ENCODE results near the gene VOPP1.
"Not testable (repeated sequence)": the region's sequence is repeated elsewhere in the genome, so short reads cannot be mapped to it uniquely, and the experiment has no call there.

Gene VOPP1

GRCh38 chr7:55512635-55513191 is 59.6 kb downstream of the VOPP1 start:
- no peak for DNase-seq

GRCh38 chr7:55510621-55511020 is 61.7 kb downstream of the VOPP1 start:
- DNase-seq = no peak

DNA sequence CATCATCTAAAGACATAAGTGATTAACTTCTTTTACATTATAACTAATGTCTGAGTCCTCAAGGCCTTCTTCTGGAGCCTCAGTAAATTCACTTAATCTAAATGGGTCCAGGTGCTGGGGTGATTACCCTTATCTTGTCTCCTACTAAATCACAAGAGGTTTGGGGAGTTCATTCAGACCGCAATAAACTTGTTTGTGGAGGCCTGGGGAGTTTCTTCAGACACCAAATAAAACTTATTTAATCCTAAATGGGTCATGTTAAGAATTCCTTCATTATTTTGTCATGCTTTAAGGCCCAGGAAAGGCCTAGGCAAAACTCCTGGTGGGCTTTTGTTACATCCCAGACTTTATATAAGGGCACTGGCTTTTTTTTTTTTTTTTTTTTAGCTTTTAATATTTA is 62.1 kb downstream of the VOPP1 start:
- not testable (repeated sequence) for DNase-seq

DNA sequence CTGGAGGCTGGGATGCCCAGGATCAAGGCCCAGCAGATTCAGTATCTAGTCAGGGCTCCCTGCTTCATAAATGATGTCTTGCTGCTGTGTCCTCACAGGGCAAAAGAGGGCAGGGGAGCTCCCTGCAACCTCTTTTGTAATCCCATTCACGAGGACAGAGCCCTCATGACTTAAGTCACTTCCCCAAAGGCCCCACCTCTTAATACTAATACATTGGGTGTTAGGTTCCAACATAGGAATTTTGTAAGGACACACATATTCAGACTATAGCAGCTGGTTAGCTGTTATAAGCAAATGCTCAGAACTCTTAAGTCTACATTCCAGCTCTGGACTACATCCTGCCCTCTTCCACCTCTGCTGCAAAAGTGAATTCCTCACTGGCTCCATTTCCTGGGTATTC is 63.0 kb downstream of the VOPP1 start:
- DNase-seq = no peak

DNA sequence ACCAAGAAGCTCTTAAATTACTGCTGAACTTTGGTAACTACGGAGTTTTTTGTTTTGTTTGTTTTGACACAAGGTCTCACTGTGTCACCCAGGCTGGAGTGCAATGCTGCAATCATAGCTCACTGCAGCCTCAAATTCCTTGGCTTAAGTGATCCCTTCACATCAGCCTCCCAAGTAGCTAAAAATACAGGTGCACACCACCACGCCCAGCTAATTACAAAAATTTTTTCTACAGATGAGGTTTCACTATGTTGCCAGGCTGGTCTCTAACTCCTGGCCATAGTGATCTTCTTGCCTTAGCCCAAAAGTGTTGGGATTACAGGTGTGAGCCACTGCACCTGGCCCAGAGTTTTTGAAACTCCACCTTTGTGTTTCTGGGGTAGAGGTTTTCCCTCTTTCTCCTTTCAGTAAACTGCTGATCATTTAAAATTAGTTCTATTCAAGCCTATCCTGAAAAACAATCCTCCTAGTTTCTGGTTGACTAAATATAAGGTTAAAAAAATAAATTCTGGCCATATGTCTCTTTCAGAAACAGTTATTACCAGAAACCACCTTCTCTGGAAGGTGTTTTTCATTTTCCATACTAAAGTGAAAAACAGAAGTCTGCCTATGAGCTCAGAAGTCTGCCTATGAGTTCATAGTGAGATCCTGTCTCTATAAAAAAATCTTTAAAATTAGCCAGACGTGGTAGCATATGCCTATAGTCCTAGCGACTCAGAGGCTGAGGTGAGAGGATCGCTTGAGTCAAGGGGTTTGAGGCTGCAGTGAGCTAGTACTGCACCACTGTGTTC is 63.9 kb downstream of the VOPP1 start:
- DNase-seq = no peak

- no peak for DNase-seq
These were observed 64.6 kb downstream of the VOPP1 start for GRCh38 chr7:55507743-55508142.

GRCh38 chr7:55504967-55505658 is 67.2 kb downstream of the VOPP1 start:
- DNase-seq = no peak

DNA sequence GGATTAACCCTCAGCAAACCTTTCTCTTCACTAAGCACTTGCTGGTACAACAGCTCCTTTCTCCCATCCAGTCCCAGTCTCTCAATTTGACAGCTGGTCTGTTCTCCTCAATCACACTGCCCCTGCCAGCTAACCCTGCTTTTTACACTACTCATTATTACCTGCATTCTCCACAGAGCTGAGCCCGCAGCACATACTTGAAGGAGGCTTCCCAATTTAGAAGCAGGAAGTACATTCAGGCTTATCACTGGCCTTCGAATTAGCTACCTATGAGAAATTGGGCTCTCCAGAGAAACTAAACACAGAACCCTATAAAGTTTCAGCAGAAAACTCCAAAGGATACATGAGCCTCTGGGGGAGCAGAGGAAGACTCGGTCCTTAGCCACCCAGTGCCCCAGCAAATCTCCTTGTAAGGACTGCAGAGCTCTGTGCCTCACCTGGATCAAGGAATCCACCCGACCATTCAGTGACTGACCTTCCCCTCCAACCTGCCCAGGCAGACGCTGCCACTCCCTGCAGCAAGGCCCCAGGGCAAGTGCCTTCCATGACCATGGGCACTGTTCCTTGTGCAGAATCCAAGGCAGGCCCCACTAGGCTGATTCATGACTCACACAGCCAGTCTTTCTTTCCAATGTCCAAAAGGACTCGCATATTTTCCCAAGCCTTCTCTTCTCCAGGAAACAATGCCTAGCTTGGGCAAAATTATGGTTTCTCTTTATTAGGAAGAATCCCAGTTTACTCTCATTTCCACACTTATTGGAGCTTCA is 68.0 kb downstream of the VOPP1 start:
- DNase-seq = peak in 2 of 58 donors; percentile 25 to 32

DNA sequence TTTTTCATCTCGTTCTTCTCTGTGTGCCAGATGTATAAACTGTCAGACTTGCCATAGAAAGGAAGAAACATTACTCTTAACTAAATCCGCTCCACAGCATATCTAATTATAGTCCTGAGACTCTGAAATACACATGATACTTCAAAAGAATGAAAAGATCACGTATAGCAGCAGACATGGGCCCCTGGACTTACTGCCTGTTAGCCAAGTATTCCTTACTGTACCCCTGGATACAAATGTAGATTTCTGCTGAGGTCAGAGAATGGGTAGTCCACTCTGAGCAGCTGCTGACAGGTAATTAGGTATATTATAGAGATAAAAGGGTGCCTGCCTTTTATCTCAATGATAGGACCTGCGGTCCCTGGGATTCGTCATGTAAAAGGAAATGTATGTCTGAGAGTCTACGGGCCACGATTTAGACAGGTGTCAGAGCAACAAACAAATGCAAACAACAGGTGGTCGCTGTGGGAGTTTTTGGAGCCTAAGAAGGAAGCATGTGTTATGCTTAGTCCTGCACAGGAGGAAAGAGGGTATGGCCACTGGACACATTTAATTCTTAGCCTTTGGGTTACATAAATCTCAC is 69.4 kb downstream of the VOPP1 start:
- no peak for DNase-seq

DNA sequence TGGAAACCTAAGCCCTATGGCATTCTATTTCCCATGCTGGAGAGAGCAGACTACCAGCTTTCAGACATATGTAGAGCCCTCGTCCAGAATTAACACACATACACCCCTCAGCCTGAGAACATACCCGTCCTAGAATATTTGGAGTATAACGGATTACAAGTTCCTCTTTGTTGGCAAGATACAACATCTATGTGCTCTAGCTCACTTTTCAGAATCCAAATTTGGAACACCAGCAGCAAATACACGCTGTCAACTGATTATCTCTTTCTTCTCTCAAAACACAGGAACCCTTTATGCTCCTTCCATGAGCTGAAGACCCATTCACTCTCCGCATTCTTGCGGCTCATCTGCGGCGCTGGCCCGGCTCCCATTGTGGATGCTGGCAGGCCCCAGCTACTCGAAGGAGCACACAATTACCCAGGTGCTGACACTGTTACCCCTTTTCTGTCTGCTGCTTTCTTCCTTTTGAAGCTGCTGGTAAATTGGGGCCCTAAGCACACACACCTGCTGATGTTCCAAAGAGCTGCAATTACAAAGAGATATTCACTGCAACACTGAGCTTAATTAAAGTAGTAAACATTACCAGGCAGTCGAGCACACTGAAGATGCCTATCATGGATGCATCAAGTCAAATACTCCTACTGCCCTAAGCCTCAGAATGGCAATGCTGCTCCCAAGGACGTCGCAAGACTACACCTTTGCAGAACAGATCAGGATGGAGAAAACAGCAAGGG is 70.0 kb downstream of the VOPP1 start:
- DNase-seq = peak in 31 of 58 donors; percentile 4 to 51 (median 23)

GRCh38 chr7:55501611-55502010 is 70.7 kb downstream of the VOPP1 start:
- no peak for DNase-seq

DNA sequence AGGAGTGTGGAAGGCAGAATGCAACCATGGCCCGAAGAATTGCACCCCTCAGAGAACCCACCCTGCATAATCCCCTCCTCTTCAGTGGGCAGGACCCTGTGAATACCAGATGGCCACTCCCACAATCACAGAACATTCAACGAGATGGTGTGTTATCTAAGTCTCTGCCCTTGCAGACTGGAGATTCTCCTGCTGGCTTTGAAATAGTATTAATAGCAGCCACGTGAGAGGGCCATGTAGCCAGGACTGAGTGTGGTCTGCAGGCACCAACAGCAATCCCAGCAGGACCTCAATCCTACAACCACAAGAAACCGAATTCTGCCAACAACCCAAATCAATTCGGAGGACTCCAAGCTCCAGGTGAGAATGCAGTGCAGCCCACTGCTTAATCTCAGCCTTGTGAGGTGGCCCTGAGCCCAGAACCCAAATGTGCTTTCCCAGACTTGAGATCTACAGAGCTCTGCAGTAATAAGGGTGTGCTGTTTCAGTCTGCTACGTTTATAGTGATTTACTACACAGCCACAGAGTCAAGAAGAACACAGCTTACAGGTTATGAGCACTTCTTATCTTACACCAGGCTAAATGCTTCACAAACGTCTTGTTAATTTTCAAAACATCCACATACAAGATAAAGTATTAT is 72.1 kb downstream of the VOPP1 start:
- no peak for DNase-seq

GRCh38 chr7:55499591-55499990 is 72.7 kb downstream of the VOPP1 start:
- DNase-seq = no peak

GRCh38 chr7:55498770-55499169 is 73.5 kb downstream of the VOPP1 start:
- DNase-seq = no peak

GRCh38 chr7:55498142-55498541 is 74.2 kb downstream of the VOPP1 start:
- DNase-seq = no peak

DNA sequence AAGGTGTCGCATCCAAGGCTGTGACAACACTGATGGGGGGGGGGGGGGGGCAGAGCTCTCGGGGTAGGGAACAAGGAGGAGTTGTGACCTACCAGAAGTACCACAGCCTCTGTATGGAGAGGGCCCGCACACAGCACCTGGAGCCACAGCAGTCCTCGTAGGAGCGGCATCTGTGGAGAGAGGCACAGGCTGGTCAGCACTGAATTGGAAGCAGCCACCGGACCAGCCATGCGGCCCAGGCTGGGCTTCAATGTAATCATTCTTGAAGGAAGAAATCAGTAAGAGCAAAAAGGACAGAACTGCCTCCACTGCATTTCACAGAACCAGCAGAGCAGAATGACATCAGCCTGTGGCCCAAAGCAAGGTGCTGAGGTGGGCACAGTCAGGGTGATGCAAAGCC is 74.8 kb downstream of the VOPP1 start:
- DNase-seq = no peak

DNA sequence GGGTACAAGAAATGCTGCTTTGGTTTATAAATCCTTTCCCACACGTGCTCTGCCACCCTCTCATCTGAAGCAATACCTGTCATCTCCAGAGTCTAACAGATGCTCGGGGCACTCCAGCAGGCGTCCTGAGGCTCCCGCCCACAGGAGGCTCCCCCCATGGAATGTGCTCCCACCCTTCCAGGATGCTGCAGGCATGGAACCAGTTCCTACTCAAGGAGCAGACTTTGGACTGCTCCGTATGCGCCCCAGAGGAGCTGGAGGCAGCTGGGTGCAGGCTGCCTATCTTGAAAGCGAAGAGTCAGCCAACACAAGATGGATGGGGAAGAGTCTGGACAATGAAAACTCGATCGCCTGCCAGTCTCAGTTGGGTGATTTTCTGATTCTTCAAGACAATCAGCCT is 75.4 kb downstream of the VOPP1 start:
- DNase-seq = no peak

DNA sequence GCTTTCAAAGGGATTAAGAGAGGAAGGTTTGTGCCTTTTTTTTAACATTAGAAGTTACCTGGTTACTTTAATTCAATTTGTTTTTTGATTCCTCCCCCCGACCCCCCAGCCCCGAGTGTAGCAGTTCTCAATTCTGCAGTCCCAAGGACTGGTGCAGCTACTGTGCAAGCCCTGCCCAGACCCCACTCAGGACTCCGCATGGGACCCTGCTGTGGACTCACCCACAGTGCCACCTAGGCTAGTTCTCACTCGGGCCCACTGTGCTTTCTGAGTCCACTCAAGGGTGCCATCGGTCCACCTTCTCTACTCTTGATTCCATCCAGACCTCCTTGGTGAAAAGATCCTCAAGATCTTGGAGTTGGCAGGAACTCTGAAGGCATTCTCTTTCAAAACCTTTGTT is 77.4 kb downstream of the VOPP1 start:
- DNase-seq = no peak

GRCh38 chr7:55493408-55493807 is 78.9 kb downstream of the VOPP1 start:
- DNase-seq = no peak

GRCh38 chr7:55491346-55491745 is 81.0 kb downstream of the VOPP1 start:
- DNase-seq = no peak
